H1 (cell line): ENCODE measurements around the gene VEPH1. TPM values are rescaled to one million over a fixed set of nuclear protein-coding genes. Genes with fewer than 3 reads are reported as not detected.

Experiments
- CTCF ChIA-PET: fragments of 300-600 bp; sonication (Branson Sonifier 250); formaldehyde crosslinking; loops from one replicate; lab custom pipeline; 2021; ENCODE audit not compliant: partially characterized antibody; lab: Charles Lee
- POLR2A ChIA-PET: fragments of 300-600 bp; sonication (Branson Sonifier 250); formaldehyde crosslinking; loops from one replicate; lab custom pipeline; 2021; ENCODE audit warnings: inconsistent platforms; ENCODE audit not compliant: partially characterized antibody; lab: Charles Lee
- DNase-seq, 2 experiments: peaks; one replicate each; pipeline versions ENCODE4 v3.0.0 to v3.0.0-alpha.2; 2010 to 2022; ENCODE audit warnings: low spot score in 2 of 2, low read depth in 1 of 2, mixed read lengths in 1 of 2
- FAIRE-seq: peaks from 2 replicates; lab custom pipeline; 2011; peaks lifted over from hg19 to GRCh38; lab: Jason Lieb, UNC
- H2AFZ ChIP-seq: 2 replicates; pipeline ENCODE4 v1.8.1; 2012; ENCODE audit warnings: low read length, inconsistent platforms
- H2AK5ac ChIP-seq: 2 replicates; pipeline ENCODE4 v1.6.1; 2013; ENCODE audit warnings: low read depth, low read length
- H2BK120ac ChIP-seq: replicated peaks from 2 replicates; pipeline ENCODE3; 2013; ENCODE audit warnings: low read depth, low read length, inconsistent platforms
- H2BK12ac ChIP-seq: 2 replicates; pipeline ENCODE4 v1.6.1; 2013; ENCODE audit warnings: low read depth, low read length
- H2BK15ac ChIP-seq: 2 replicates; pipeline ENCODE4 v1.6.1; 2013; ENCODE audit warnings: low read length
- H2BK20ac ChIP-seq: 2 replicates; pipeline ENCODE4 v1.6.1; 2013; ENCODE audit warnings: low read length
- H2BK5ac ChIP-seq: 2 replicates; pipeline ENCODE4 v1.6.1; 2013; ENCODE audit warnings: low read depth, low read length
- H3K14ac ChIP-seq: 2 replicates; pipeline ENCODE4 v1.6.1; 2013; ENCODE audit warnings: inconsistent platforms; ENCODE audit not compliant: insufficient read length
- H3K18ac ChIP-seq: 2 replicates; pipeline ENCODE4 v1.6.1; 2013; ENCODE audit warnings: low read length; ENCODE audit errors: extremely low read depth
- H3K23ac ChIP-seq: 2 replicates; pipeline ENCODE4 v1.6.1; 2013; ENCODE audit warnings: inconsistent platforms; ENCODE audit not compliant: insufficient read length
- H3K23me2 ChIP-seq: 2 replicates; pipeline ENCODE4 v1.6.1; 2013; ENCODE audit warnings: low read depth, low read length
- H3K27ac ChIP-seq: 2 replicates; pipeline ENCODE4 v1.6.1; 2011; ENCODE audit warnings: low read depth, low read length, inconsistent platforms
- H3K27me3 ChIP-seq, 4 experiments: replicated peaks in 1 of 4; 1 replicate in 1 of 4; 2 replicates in 3 of 4; pipeline versions ENCODE4 v1.6.1 to v1.8.1; 2011 to 2013; ENCODE audit warnings: low read length in 3 of 4, mild to moderate bottlenecking in 3 of 4, inconsistent platforms in 2 of 4, mixed read lengths in 2 of 4, moderate library complexity in 1 of 4; ENCODE audit not compliant: control insufficient read depth in 3 of 4, insufficient read depth in 3 of 4; ENCODE audit errors: extremely low read depth in 1 of 4
- H3K36me3 ChIP-seq, 4 experiments: 2 replicates each; pipeline versions ENCODE4 v1.6.1 to v1.8.1; 2011 to 2013; ENCODE audit warnings: mild to moderate bottlenecking in 4 of 4, low read length in 3 of 4, moderate library complexity in 2 of 4, control low read depth in 1 of 4, inconsistent platforms in 1 of 4; ENCODE audit not compliant: insufficient read depth in 4 of 4, control insufficient read depth in 2 of 4
- H3K4ac ChIP-seq: replicated peaks from 2 replicates; pipeline ENCODE3; 2013; ENCODE audit warnings: low read length, low read depth, mixed read lengths, inconsistent platforms; ENCODE audit not compliant: insufficient read length
- H3K4me1 ChIP-seq, 4 experiments: replicated peaks in 1 of 4; 1 replicate in 1 of 4; 2 replicates in 3 of 4; pipeline versions ENCODE4 v1.6.1 to v1.8.1; 2011 to 2013; ENCODE audit warnings: low read length in 3 of 4, inconsistent platforms in 2 of 4, mixed read lengths in 1 of 4; ENCODE audit not compliant: insufficient read depth in 4 of 4, control insufficient read depth in 3 of 4
- H3K4me2 ChIP-seq, 2 experiments: 2 replicates each; pipeline versions ENCODE4 v1.6.1 to v1.8.1; 2011 to 2013; ENCODE audit warnings: low read depth in 2 of 2, low read length in 2 of 2, control low read depth in 1 of 2, inconsistent platforms in 1 of 2, mild to moderate bottlenecking in 1 of 2; ENCODE audit not compliant: insufficient read depth in 1 of 2
- H3K4me3 ChIP-seq, 4 experiments: fragments of 200-600, 300-600 bp in 1 of 4; sonication (generic), shearing (Covaris generic), sonication (Bioruptor Twin) in 1 of 4; 2 replicates each; pipeline versions ENCODE4 v1.5.1 to v1.8.1; 2011 to 2016; ENCODE audit warnings: low read length in 4 of 4, low read depth in 3 of 4, control low read depth in 2 of 4, inconsistent platforms in 2 of 4, mild to moderate bottlenecking in 2 of 4, mixed read lengths in 1 of 4, moderate library complexity in 1 of 4; ENCODE audit not compliant: insufficient read depth in 2 of 4; ENCODE audit errors: extremely low read depth in 1 of 4
- H3K56ac ChIP-seq: replicated peaks from 2 replicates; pipeline ENCODE3; 2013; ENCODE audit warnings: low read depth, mild to moderate bottlenecking, mixed read lengths, low read length, inconsistent platforms; ENCODE audit not compliant: insufficient read length
- H3K79me1 ChIP-seq: 2 replicates; pipeline ENCODE4 v1.6.1; 2013; ENCODE audit warnings: low read depth, low read length, control low read depth
- H3K79me2 ChIP-seq, 2 experiments: 2 replicates each; pipeline versions ENCODE4 v1.6.1 to v1.8.1; 2012 to 2013; ENCODE audit warnings: low read length in 2 of 2, mild to moderate bottlenecking in 2 of 2, inconsistent platforms in 1 of 2; ENCODE audit not compliant: insufficient read depth in 2 of 2, control insufficient read depth in 1 of 2
- H3K9ac ChIP-seq, 4 experiments: replicated peaks in 1 of 4; 1 replicate in 1 of 4; 2 replicates in 3 of 4; pipeline versions ENCODE4 v1.6.1 to v1.8.1; 2011 to 2013; ENCODE audit warnings: low read depth in 3 of 4, low read length in 3 of 4, control low read depth in 2 of 4, mild to moderate bottlenecking in 2 of 4, moderate library complexity in 2 of 4, inconsistent platforms in 1 of 4; ENCODE audit errors: extremely low read depth in 1 of 4
- H3K9me3 ChIP-seq, 2 experiments: 2 replicates each; pipeline versions ENCODE4 v1.6.1 to v1.8.1; 2012 to 2013; ENCODE audit warnings: mild to moderate bottlenecking in 2 of 2, moderate library complexity in 2 of 2, control low read depth in 1 of 2, inconsistent platforms in 1 of 2, low read depth in 1 of 2, low read length in 1 of 2, mixed read lengths in 1 of 2; ENCODE audit not compliant: insufficient read depth in 2 of 2
- H4K20me1 ChIP-seq, 2 experiments: replicated peaks in 1 of 2; 2 replicates each; pipeline versions ENCODE3 to v1.8.1; 2011 to 2013; ENCODE audit warnings: inconsistent platforms in 2 of 2, low read length in 2 of 2, mild to moderate bottlenecking in 1 of 2; ENCODE audit not compliant: insufficient read depth in 2 of 2, control insufficient read depth in 1 of 2
- H4K5ac ChIP-seq: 2 replicates; pipeline ENCODE4 v1.6.1; 2013; ENCODE audit warnings: low read length, low read depth, mixed read lengths, inconsistent platforms; ENCODE audit not compliant: insufficient read length
- H4K8ac ChIP-seq: 2 replicates; pipeline ENCODE4 v1.8.0; 2013; ENCODE audit warnings: mild to moderate bottlenecking, moderate library complexity, low read length, inconsistent platforms; ENCODE audit not compliant: insufficient read depth; ENCODE audit errors: extremely low read depth
- H4K91ac ChIP-seq: replicated peaks from 2 replicates; pipeline ENCODE3; 2013; ENCODE audit warnings: low read length, mixed read lengths, inconsistent platforms; ENCODE audit not compliant: insufficient read length
- JUN ChIP-seq: IDR thresholded peaks from 2 replicates; pipeline ENCODE4 v1.6.1; 2011; ENCODE audit warnings: low read depth, mild to moderate bottlenecking, improper control_type of control experiment, low read length
- SIN3A ChIP-seq, 2 experiments: IDR thresholded peaks in 1 of 2; conservative IDR thresholded peaks in 1 of 2; 2 replicates each; pipeline ENCODE4 v1.6.1; 2011 to 2012; ENCODE audit warnings: low read length in 2 of 2, improper control_type of control experiment in 1 of 2, low read depth in 1 of 2, mild to moderate bottlenecking in 1 of 2
- TAF7 ChIP-seq: optimal IDR thresholded peaks from 2 replicates; pipeline ENCODE3; 2011; ENCODE audit warnings: low read depth, mild to moderate bottlenecking, inconsistent platforms, low read length, moderate library complexity, borderline replicate concordance
- WGBS, 2 experiments: shearing (Covaris generic) in 1 of 2; methylation state at CpG; one replicate each; pipeline versions ENCODE4 v1.1.6 to v1.1.7; 2013 to 2015; ENCODE audit warnings: low lambda C conversion rate in 2 of 2, mixed read lengths in 2 of 2, inconsistent platforms in 1 of 2, low coverage in 1 of 2, missing lambda C conversion rate in 1 of 2; ENCODE audit not compliant: insufficient replicate concordance in 2 of 2, insufficient coverage in 1 of 2, insufficient read length in 1 of 2; ENCODE audit errors: extremely low coverage in 1 of 2, missing lambda C conversion rate in 1 of 2; 5-methylcytosine and 5-hydroxymethylcytosine counted together
- polyA plus RNA-seq, 7 experiments: library from polyadenylated mRNA; depleted of rRNA in 3 of 7; stranded (reverse) in 5 of 7; unstranded in 2 of 7; fragments of >200 nt in 5 of 7; fragments of 200-250 nt in 2 of 7; gene quantifications; 1 replicate in 5 of 7; 2 replicates in 1 of 7; 4 replicates in 1 of 7; pipeline versions ENCODE4 v1.2.1 to v1.2.3, GENCODE V29; 2011 to 2013; ENCODE audit warnings: missing spikeins in 2 of 7, mixed read lengths in 2 of 7
- total RNA-seq: library from RNA; stranded (reverse); fragmentation: NEBNext Ultra II Directional; extraction: Animal tissue kit (Norgen Biotek cat#: 25700); gene quantifications from 2 replicates; pipeline ENCODE4 v1.2.1, GENCODE V29; 2021
- TF ChIP-seq, protein P1 (sequence below): IDR thresholded peaks from 2 replicates; pipeline ENCODE4 v1.6.1; 2012; ENCODE audit warnings: inconsistent platforms

The VEPH1 gene
- total and polyA plus RNA-seq, 2 of the 8 experiments (the other 6 are each of a cell fraction or from before 2014, with no cell fraction given): 12.0 to 18.3 TPM

DNA sequence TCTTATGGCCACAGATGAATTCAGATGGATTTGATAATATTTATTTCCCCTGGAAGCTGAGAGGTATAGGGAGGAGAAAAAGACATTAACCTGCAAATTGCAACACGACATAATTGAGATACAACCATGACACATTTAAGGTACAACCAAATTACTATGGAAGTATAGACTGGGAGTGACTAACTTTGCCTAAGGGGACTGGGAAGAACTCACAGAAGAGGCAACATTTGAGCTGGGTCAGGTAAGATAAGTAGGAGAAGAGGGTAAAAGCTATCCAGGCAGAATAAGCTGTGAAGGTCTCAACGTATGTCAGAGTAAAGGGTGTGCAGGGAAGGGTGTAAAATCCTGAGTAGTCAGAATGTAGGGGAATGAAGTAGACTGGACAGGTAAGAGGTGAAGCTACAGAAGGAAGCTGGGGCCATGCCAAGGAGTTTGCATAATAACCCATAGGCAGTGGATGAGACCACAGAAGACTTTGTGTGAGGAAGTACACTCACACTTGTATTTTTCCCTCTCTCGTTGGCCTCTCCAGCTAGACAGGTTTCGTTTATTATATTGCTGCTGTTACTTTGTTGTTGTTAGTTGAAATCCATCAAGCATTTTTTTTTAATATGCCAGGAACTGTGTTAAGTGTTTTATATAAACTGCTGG lies 94.6 kb downstream of the VEPH1 start:
- H3K79me1 ChIP-seq: no peaks in the 10 kb centered on the region
- H2BK20ac ChIP-seq: no peak overlapping the region
- H3K18ac ChIP-seq: no peak overlapping the region
- H4K91ac ChIP-seq: no peak overlapping the region
- CTCF ChIA-PET: interaction anchor here (0.6 kb wide), 1 partner anchor 116 kb away, joined by 6 read pairs; no protein-coding TSS in a partner anchor
- H3K14ac ChIP-seq: no peak overlapping the region
- no peak overlapping the region for H2BK5ac ChIP-seq
- no peak overlapping the region for H4K8ac ChIP-seq
- no peak for FAIRE-seq
- no peak overlapping the region for H2AFZ ChIP-seq
- POLR2A ChIA-PET: no interaction called here
- H3K27me3 ChIP-seq: no peaks in the 10 kb centered on the region
- H3K23ac ChIP-seq: no peak overlapping the region
- no peaks in the 10 kb centered on the region for H4K20me1 ChIP-seq
- H3K9me3 ChIP-seq: no peaks in the 10 kb centered on the region
- H2BK15ac ChIP-seq: no peak overlapping the region
- no peak overlapping the region for H2AK5ac ChIP-seq
- H3K79me2 ChIP-seq: no peaks in the 10 kb centered on the region
- H4K5ac ChIP-seq: no peak overlapping the region
- no peak overlapping the region for H3K4me3 ChIP-seq
- no peak overlapping the region for H2BK120ac ChIP-seq
- no peaks in the 10 kb centered on the region for H3K23me2 ChIP-seq
- no peak overlapping the region for H3K4ac ChIP-seq
- no peak overlapping the region for H3K4me2 ChIP-seq
- no peak overlapping the region for H3K56ac ChIP-seq
- no peak for DNase-seq
- no peaks in the 10 kb centered on the region for H3K36me3 ChIP-seq
- H3K27ac ChIP-seq: no peak overlapping the region
- H3K9ac ChIP-seq: no peak overlapping the region
- H3K4me1 ChIP-seq: peaks cover 0 to 10% (median 0%) of the 10 kb centered on the region in 4 experiments; a peak in 2 of 7 replicates
- 86% methylated on average over 4 of the region's 4 CpGs; no CpG with 5 or more reads in 1 of the 2 experiments for WGBS, 2 experiments
- no peak overlapping the region for H2BK12ac ChIP-seq
- TF ChIP-seq TAF7 (no peak), JUN (no peak), SIN3A (conservative IDR thresholded peaks at IDR 0.05 in 1 of 2, IDR thresholded peaks at IDR 0.05 in 1 of 2; ENCODE audit: low read depth in 1 of 2, low read length in 2 of 2) (no peak)
- TF ChIP-seq, protein P1, sequence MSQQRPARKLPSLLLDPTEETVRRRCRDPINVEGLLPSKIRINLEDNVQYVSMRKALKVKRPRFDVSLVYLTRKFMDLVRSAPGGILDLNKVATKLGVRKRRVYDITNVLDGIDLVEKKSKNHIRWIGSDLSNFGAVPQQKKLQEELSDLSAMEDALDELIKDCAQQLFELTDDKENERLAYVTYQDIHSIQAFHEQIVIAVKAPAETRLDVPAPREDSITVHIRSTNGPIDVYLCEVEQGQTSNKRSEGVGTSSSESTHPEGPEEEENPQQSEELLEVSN: no peak
